H1 (cell line): ENCODE measurements around the gene UBE2J1. TPM values are rescaled to one million over a fixed set of nuclear protein-coding genes. Genes with fewer than 3 reads are reported as not detected.

Source experiments
- CTCF ChIA-PET: fragments of 300-600 bp; sonication (Branson Sonifier 250); formaldehyde crosslinking; loops from one replicate; lab custom pipeline; 2021; ENCODE audit not compliant: partially characterized antibody; lab: Charles Lee
- POLR2A ChIA-PET: fragments of 300-600 bp; sonication (Branson Sonifier 250); formaldehyde crosslinking; loops from one replicate; lab custom pipeline; 2021; ENCODE audit warnings: inconsistent platforms; ENCODE audit not compliant: partially characterized antibody; lab: Charles Lee
- DNase-seq, 2 experiments: peaks; one replicate each; pipeline versions ENCODE4 v3.0.0 to v3.0.0-alpha.2; 2010 to 2022; ENCODE audit warnings: low spot score in 2 of 2, low read depth in 1 of 2, mixed read lengths in 1 of 2
- FAIRE-seq: peaks from 2 replicates; lab custom pipeline; 2011; peaks lifted over from hg19 to GRCh38; lab: Jason Lieb, UNC
- H2AFZ ChIP-seq: 2 replicates; pipeline ENCODE4 v1.8.1; 2012; ENCODE audit warnings: low read length, inconsistent platforms
- H2AK5ac ChIP-seq: 2 replicates; pipeline ENCODE4 v1.6.1; 2013; ENCODE audit warnings: low read depth, low read length
- H2BK120ac ChIP-seq: replicated peaks from 2 replicates; pipeline ENCODE3; 2013; ENCODE audit warnings: low read depth, low read length, inconsistent platforms
- H2BK12ac ChIP-seq: 2 replicates; pipeline ENCODE4 v1.6.1; 2013; ENCODE audit warnings: low read depth, low read length
- H2BK15ac ChIP-seq: 2 replicates; pipeline ENCODE4 v1.6.1; 2013; ENCODE audit warnings: low read length
- H2BK20ac ChIP-seq: 2 replicates; pipeline ENCODE4 v1.6.1; 2013; ENCODE audit warnings: low read length
- H2BK5ac ChIP-seq: 2 replicates; pipeline ENCODE4 v1.6.1; 2013; ENCODE audit warnings: low read depth, low read length
- H3K14ac ChIP-seq: 2 replicates; pipeline ENCODE4 v1.6.1; 2013; ENCODE audit warnings: inconsistent platforms; ENCODE audit not compliant: insufficient read length
- H3K18ac ChIP-seq: 2 replicates; pipeline ENCODE4 v1.6.1; 2013; ENCODE audit warnings: low read length; ENCODE audit errors: extremely low read depth
- H3K23ac ChIP-seq: 2 replicates; pipeline ENCODE4 v1.6.1; 2013; ENCODE audit warnings: inconsistent platforms; ENCODE audit not compliant: insufficient read length
- H3K23me2 ChIP-seq: 2 replicates; pipeline ENCODE4 v1.6.1; 2013; ENCODE audit warnings: low read depth, low read length
- H3K27ac ChIP-seq: 2 replicates; pipeline ENCODE4 v1.6.1; 2011; ENCODE audit warnings: low read depth, low read length, inconsistent platforms
- H3K27me3 ChIP-seq, 4 experiments: replicated peaks in 1 of 4; 1 replicate in 1 of 4; 2 replicates in 3 of 4; pipeline versions ENCODE4 v1.6.1 to v1.8.1; 2011 to 2013; ENCODE audit warnings: low read length in 3 of 4, mild to moderate bottlenecking in 3 of 4, inconsistent platforms in 2 of 4, mixed read lengths in 2 of 4, moderate library complexity in 1 of 4; ENCODE audit not compliant: control insufficient read depth in 3 of 4, insufficient read depth in 3 of 4; ENCODE audit errors: extremely low read depth in 1 of 4
- H3K36me3 ChIP-seq, 4 experiments: 2 replicates each; pipeline versions ENCODE4 v1.6.1 to v1.8.1; 2011 to 2013; ENCODE audit warnings: mild to moderate bottlenecking in 4 of 4, low read length in 3 of 4, moderate library complexity in 2 of 4, control low read depth in 1 of 4, inconsistent platforms in 1 of 4; ENCODE audit not compliant: insufficient read depth in 4 of 4, control insufficient read depth in 2 of 4
- H3K4ac ChIP-seq: replicated peaks from 2 replicates; pipeline ENCODE3; 2013; ENCODE audit warnings: low read length, low read depth, mixed read lengths, inconsistent platforms; ENCODE audit not compliant: insufficient read length
- H3K4me1 ChIP-seq, 4 experiments: replicated peaks in 1 of 4; 1 replicate in 1 of 4; 2 replicates in 3 of 4; pipeline versions ENCODE4 v1.6.1 to v1.8.1; 2011 to 2013; ENCODE audit warnings: low read length in 3 of 4, inconsistent platforms in 2 of 4, mixed read lengths in 1 of 4; ENCODE audit not compliant: insufficient read depth in 4 of 4, control insufficient read depth in 3 of 4
- H3K4me2 ChIP-seq, 2 experiments: 2 replicates each; pipeline versions ENCODE4 v1.6.1 to v1.8.1; 2011 to 2013; ENCODE audit warnings: low read depth in 2 of 2, low read length in 2 of 2, control low read depth in 1 of 2, inconsistent platforms in 1 of 2, mild to moderate bottlenecking in 1 of 2; ENCODE audit not compliant: insufficient read depth in 1 of 2
- H3K4me3 ChIP-seq, 4 experiments: fragments of 200-600, 300-600 bp in 1 of 4; sonication (generic), shearing (Covaris generic), sonication (Bioruptor Twin) in 1 of 4; 2 replicates each; pipeline versions ENCODE4 v1.5.1 to v1.8.1; 2011 to 2016; ENCODE audit warnings: low read length in 4 of 4, low read depth in 3 of 4, control low read depth in 2 of 4, inconsistent platforms in 2 of 4, mild to moderate bottlenecking in 2 of 4, mixed read lengths in 1 of 4, moderate library complexity in 1 of 4; ENCODE audit not compliant: insufficient read depth in 2 of 4; ENCODE audit errors: extremely low read depth in 1 of 4
- H3K56ac ChIP-seq: replicated peaks from 2 replicates; pipeline ENCODE3; 2013; ENCODE audit warnings: low read depth, mild to moderate bottlenecking, mixed read lengths, low read length, inconsistent platforms; ENCODE audit not compliant: insufficient read length
- H3K79me1 ChIP-seq: 2 replicates; pipeline ENCODE4 v1.6.1; 2013; ENCODE audit warnings: low read depth, low read length, control low read depth
- H3K79me2 ChIP-seq, 2 experiments: 2 replicates each; pipeline versions ENCODE4 v1.6.1 to v1.8.1; 2012 to 2013; ENCODE audit warnings: low read length in 2 of 2, mild to moderate bottlenecking in 2 of 2, inconsistent platforms in 1 of 2; ENCODE audit not compliant: insufficient read depth in 2 of 2, control insufficient read depth in 1 of 2
- H3K9ac ChIP-seq, 4 experiments: replicated peaks in 1 of 4; 1 replicate in 1 of 4; 2 replicates in 3 of 4; pipeline versions ENCODE4 v1.6.1 to v1.8.1; 2011 to 2013; ENCODE audit warnings: low read depth in 3 of 4, low read length in 3 of 4, control low read depth in 2 of 4, mild to moderate bottlenecking in 2 of 4, moderate library complexity in 2 of 4, inconsistent platforms in 1 of 4; ENCODE audit errors: extremely low read depth in 1 of 4
- H3K9me3 ChIP-seq, 2 experiments: 2 replicates each; pipeline versions ENCODE4 v1.6.1 to v1.8.1; 2012 to 2013; ENCODE audit warnings: mild to moderate bottlenecking in 2 of 2, moderate library complexity in 2 of 2, control low read depth in 1 of 2, inconsistent platforms in 1 of 2, low read depth in 1 of 2, low read length in 1 of 2, mixed read lengths in 1 of 2; ENCODE audit not compliant: insufficient read depth in 2 of 2
- H4K20me1 ChIP-seq, 2 experiments: replicated peaks in 1 of 2; 2 replicates each; pipeline versions ENCODE3 to v1.8.1; 2011 to 2013; ENCODE audit warnings: inconsistent platforms in 2 of 2, low read length in 2 of 2, mild to moderate bottlenecking in 1 of 2; ENCODE audit not compliant: insufficient read depth in 2 of 2, control insufficient read depth in 1 of 2
- H4K5ac ChIP-seq: 2 replicates; pipeline ENCODE4 v1.6.1; 2013; ENCODE audit warnings: low read length, low read depth, mixed read lengths, inconsistent platforms; ENCODE audit not compliant: insufficient read length
- H4K8ac ChIP-seq: 2 replicates; pipeline ENCODE4 v1.8.0; 2013; ENCODE audit warnings: mild to moderate bottlenecking, moderate library complexity, low read length, inconsistent platforms; ENCODE audit not compliant: insufficient read depth; ENCODE audit errors: extremely low read depth
- H4K91ac ChIP-seq: replicated peaks from 2 replicates; pipeline ENCODE3; 2013; ENCODE audit warnings: low read length, mixed read lengths, inconsistent platforms; ENCODE audit not compliant: insufficient read length
- CEBPB ChIP-seq: IDR thresholded peaks from 2 replicates; pipeline ENCODE4 v1.6.1; 2012; ENCODE audit warnings: low read depth, low read length
- CREB1 ChIP-seq: IDR thresholded peaks from 2 replicates; pipeline ENCODE4 v1.6.1; 2012; ENCODE audit warnings: inconsistent platforms
- EZH2 ChIP-seq: fragments of 200-600 bp; sonication (generic); IDR thresholded peaks from 2 replicates; pipeline ENCODE4 v1.7.1; 2012; ENCODE audit warnings: low read depth, mild to moderate bottlenecking, moderate library complexity, low read length, inconsistent platforms; ENCODE audit not compliant: severe bottlenecking
- JUN ChIP-seq: IDR thresholded peaks from 2 replicates; pipeline ENCODE4 v1.6.1; 2011; ENCODE audit warnings: low read depth, mild to moderate bottlenecking, improper control_type of control experiment, low read length
- KDM5A ChIP-seq: fragments of 200-600 bp; IDR thresholded peaks from 2 replicates; pipeline ENCODE4 v1.7.1; 2012; ENCODE audit warnings: mild to moderate bottlenecking, low read length, inconsistent platforms, mixed read lengths
- PHF8 ChIP-seq: fragments of 200-600 bp; sonication (generic); conservative IDR thresholded peaks from 2 replicates; pipeline ENCODE4 v1.7.1; 2012; ENCODE audit warnings: low read depth, mild to moderate bottlenecking, inconsistent platforms, low read length, moderate library complexity
- RAD21 ChIP-seq, 2 experiments: IDR thresholded peaks in 1 of 2; conservative IDR thresholded peaks in 1 of 2; 2 replicates each; pipeline ENCODE4 v1.6.1; 2011; ENCODE audit warnings: low read depth in 2 of 2, low read length in 2 of 2, improper control_type of control experiment in 1 of 2, inconsistent platforms in 1 of 2, mild to moderate bottlenecking in 1 of 2, moderate library complexity in 1 of 2
- ZNF274 ChIP-seq: IDR thresholded peaks from 2 replicates; pipeline ENCODE4 v1.7.0; 2012; ENCODE audit warnings: low read length, borderline replicate concordance; ENCODE audit errors: extremely low read depth
- WGBS, 2 experiments: shearing (Covaris generic) in 1 of 2; methylation state at CpG; one replicate each; pipeline versions ENCODE4 v1.1.6 to v1.1.7; 2013 to 2015; ENCODE audit warnings: low lambda C conversion rate in 2 of 2, mixed read lengths in 2 of 2, inconsistent platforms in 1 of 2, low coverage in 1 of 2, missing lambda C conversion rate in 1 of 2; ENCODE audit not compliant: insufficient replicate concordance in 2 of 2, insufficient coverage in 1 of 2, insufficient read length in 1 of 2; ENCODE audit errors: extremely low coverage in 1 of 2, missing lambda C conversion rate in 1 of 2; 5-methylcytosine and 5-hydroxymethylcytosine counted together
- polyA plus RNA-seq, 7 experiments: library from polyadenylated mRNA; depleted of rRNA in 3 of 7; stranded (reverse) in 5 of 7; unstranded in 2 of 7; fragments of >200 nt in 5 of 7; fragments of 200-250 nt in 2 of 7; gene quantifications; 1 replicate in 5 of 7; 2 replicates in 1 of 7; 4 replicates in 1 of 7; pipeline versions ENCODE4 v1.2.1 to v1.2.3, GENCODE V29; 2011 to 2013; ENCODE audit warnings: missing spikeins in 2 of 7, mixed read lengths in 2 of 7
- total RNA-seq: library from RNA; stranded (reverse); fragmentation: NEBNext Ultra II Directional; extraction: Animal tissue kit (Norgen Biotek cat#: 25700); gene quantifications from 2 replicates; pipeline ENCODE4 v1.2.1, GENCODE V29; 2021
- TF ChIP-seq, protein P1 (sequence below): IDR thresholded peaks from 2 replicates; pipeline ENCODE4 v1.6.1; 2012; ENCODE audit warnings: inconsistent platforms

UBE2J1 gene
- total and polyA plus RNA-seq, 2 of the 8 experiments (the other 6 are each of a cell fraction or from before 2014, with no cell fraction given), result 8.5 to 15.2 TPM

DNA sequence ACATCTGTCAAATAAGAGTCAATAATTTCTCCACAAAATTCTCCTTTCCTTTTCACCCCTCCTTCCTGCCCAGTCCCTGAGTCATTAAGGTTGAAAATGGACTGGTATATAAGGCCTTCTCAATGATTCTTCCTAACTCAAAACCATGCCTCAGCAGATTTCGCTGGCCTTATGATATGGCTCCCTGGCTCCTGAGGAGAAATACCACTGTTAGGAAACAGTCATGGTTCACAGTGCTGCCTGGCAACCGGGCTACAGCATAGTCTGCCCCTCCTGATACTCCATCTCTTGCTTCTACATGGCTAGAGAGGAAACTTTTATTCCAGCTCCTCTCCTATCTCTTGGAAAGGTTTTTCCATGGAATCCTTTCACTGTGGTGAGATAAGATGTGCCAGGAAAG, 4.7 kb downstream of the UBE2J1 start:
- H2BK12ac ChIP-seq, result no peak overlapping the region
- no peak overlapping the region for H2AFZ ChIP-seq
- no peak overlapping the region for H2AK5ac ChIP-seq
- no peaks in the 10 kb centered on the region for H3K9me3 ChIP-seq
- peaks cover 3% of the 10 kb centered on the region; the same call in 1 of the 2 replicates for H3K23me2 ChIP-seq
- no peak overlapping the region for H2BK120ac ChIP-seq
- H4K91ac ChIP-seq, result no peak overlapping the region
- CTCF ChIA-PET, result interaction anchor here (0.9 to 15.3 kb wide), 9 partner anchors 9 to 365 kb away, joined by 3 to 130 read pairs (median 3); no protein-coding TSS in a partner anchor
- H3K56ac ChIP-seq, result no peak overlapping the region
- H3K27me3 ChIP-seq, result no peaks in the 10 kb centered on the region; a peak in 1 of 7 replicates
- peaks cover 0 to 2% of the 10 kb centered on the region in 2 experiments for H4K20me1 ChIP-seq
- H3K27ac ChIP-seq, result no peak overlapping the region
- H3K4ac ChIP-seq, result no peak overlapping the region
- no peak overlapping the region for H3K4me2 ChIP-seq
- H3K36me3 ChIP-seq, result no peaks in the 10 kb centered on the region
- H2BK5ac ChIP-seq, result no peak overlapping the region
- no peaks in the 10 kb centered on the region for H3K79me1 ChIP-seq
- no peak overlapping the region for H3K18ac ChIP-seq
- no peak for TF ChIP-seq CREB1
- no peak for TF ChIP-seq EZH2
- TF ChIP-seq PHF8, result no peak
- TF ChIP-seq CEBPB, result no peak
- no peak for TF ChIP-seq RAD21 (IDR thresholded peaks at IDR 0.05 in 1 of 2, conservative IDR thresholded peaks at IDR 0.05 in 1 of 2; ENCODE audit: low read depth in 2 of 2, low read length in 2 of 2)
- TF ChIP-seq JUN, result no peak
- TF ChIP-seq, protein P1, sequence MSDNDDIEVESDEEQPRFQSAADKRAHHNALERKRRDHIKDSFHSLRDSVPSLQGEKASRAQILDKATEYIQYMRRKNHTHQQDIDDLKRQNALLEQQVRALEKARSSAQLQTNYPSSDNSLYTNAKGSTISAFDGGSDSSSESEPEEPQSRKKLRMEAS, result no peak
- TF ChIP-seq ZNF274, result no peak
- TF ChIP-seq KDM5A, result no peak
- peaks cover 0 to 5% of the 10 kb centered on the region in 2 experiments; a peak in 1 of 4 replicates for H3K79me2 ChIP-seq
- H3K23ac ChIP-seq, result no peak overlapping the region
- DNase-seq (no peak), FAIRE-seq (no peak)
- H3K14ac ChIP-seq, result no peak overlapping the region
- H2BK15ac ChIP-seq, result no peak overlapping the region
- POLR2A ChIA-PET, result interaction anchor here (1.3 kb wide), 1 partner anchor 12 kb away, joined by 3 read pairs; no protein-coding TSS in a partner anchor
- H3K4me3 ChIP-seq, result no peak overlapping the region
- H4K8ac ChIP-seq, result no peak overlapping the region
- 83% methylated on average over 2 of the region's 2 CpGs; no CpG with 5 or more reads in 1 of the 2 experiments for whole genome bisulfite sequencing, 2 experiments
- H3K4me1 ChIP-seq, result no peaks in the 10 kb centered on the region
- no peak overlapping the region for H3K9ac ChIP-seq
- H2BK20ac ChIP-seq, result no peak overlapping the region
- no peak overlapping the region for H4K5ac ChIP-seq
